ENCODE results near the gene MAD2L2. TPM values are rescaled to one million over a fixed set of nuclear protein-coding genes. Genes with fewer than 3 reads are reported as not detected.
A peak's percentile ranks its signal among the peaks of the same experiment; 100 is the strongest.

The MAD2L2 gene
- total RNA-seq = 25.1 TPM
- long read RNA-seq, transcript MAD2L2-207 (9 exons, 1,118 nt) = major isoform, 43 of 50 reads
- long read RNA-seq, partial matches to known transcripts = 4 of 50 reads
- long read RNA-seq, other reads (novel, unspliced or antisense) = 3 of 50 reads

DNA sequence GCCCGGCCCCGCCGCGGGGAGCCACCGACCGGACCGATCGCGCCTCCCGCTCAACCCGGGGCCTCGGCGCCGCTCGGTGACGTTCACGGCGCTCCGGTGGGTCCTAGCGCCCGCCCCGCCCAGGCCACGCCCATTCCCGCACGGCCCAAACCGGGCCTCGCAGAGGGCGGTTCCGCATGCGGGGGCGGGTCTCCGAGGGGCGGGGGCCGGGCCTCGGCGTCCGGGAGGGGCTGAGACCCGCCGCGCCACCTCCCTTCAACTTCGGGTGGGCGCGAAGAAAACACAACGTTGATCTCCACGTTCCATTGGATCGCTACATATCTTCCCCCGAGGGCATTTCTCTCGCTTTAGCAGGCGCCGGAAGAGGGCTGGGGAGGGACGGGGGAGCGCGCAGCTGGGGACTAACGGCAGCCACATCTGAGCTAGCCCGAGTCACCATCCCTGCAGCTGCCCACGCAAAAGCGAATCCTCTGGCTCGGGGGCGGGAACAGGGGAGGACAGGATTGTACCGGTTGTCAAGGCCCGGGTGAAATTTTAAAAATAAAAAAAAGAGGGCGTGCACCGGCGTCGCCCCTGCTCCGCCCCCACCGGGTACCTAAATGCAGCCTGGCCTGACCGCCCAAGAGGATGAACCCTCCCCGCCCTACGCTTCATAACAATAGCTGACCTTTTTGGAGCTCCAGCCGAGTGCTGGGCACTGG, at the start of gene MAD2L2:
MAD2L2 (minus strand) TSS at position 78 of the 701 bp plus-strand sequence. CDS start 547 bp downstream, outside the sequence.
- peak; percentile 98 for DNase-seq (ENCODE audit: low spot score)

- no peak for DNase-seq (ENCODE audit: low spot score)
These were observed 49.5 kb upstream of the MAD2L2 start for GRCh38 chr1:11730429-11730891.

DNA sequence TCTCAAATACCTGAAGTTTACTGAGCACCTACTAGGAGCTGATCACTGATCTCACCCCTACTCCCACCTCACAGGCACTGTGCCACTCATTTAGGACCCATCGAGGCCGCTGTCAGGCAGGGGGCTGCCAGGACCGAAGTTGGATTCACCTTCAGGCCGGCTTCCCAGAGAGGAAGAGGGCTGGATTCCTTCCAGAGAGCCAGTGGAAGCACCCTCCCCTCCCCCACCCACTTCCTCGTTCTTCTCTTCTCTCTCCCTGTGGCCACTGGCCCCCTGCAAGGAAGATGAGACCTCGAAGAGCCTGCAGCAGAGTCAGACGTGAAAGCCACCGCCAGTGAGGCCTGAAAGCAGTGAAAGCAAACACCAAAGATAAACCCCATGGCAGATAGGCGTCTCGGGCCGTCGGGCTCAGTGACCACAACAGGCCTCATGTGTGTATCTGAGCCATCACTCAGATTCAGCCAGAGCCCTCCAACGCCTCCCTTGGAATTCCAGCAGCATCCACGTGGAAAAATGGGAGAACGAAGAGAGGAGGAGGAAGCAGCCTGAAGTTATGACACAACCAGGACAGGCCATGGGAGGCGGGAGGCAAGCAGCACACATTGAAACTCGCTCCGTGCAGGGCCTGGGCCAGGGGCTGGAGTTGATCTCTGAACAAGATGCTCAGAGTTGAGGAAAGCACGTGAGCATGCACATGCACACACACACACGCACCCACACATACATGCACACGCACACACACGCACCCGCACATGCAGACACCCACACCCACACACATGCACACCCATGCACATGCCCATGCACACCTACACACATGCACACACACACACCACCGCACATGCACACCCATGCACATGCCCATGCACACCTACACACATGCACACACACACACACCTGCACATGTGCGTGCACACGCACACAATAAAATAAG, 48.8 kb upstream of the MAD2L2 start:
- DNase-seq (ENCODE audit: low spot score) = no peak

DNA sequence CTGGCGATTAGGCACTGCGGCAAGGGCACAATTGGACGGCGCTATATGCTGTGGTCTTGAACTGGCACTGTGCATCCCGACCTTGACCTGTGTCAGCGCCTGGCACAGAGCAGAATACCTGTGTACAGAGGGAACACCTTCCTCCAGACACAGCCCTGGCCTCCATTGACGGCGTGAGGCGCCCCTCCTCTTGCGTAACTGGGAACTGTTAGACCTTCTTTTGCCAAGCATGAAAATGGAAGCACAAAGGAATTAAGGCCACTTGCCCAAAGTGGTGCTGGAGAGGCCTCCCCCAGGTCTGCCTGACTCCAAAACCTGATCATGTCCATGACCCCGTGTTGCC, 48.2 kb upstream of the MAD2L2 start:
- DNase-seq (ENCODE audit: low spot score) = no peak

- no peak for DNase-seq (ENCODE audit: low spot score)
These were observed 47.3 kb upstream of the MAD2L2 start for GRCh38 chr1:11728126-11728806.

DNA sequence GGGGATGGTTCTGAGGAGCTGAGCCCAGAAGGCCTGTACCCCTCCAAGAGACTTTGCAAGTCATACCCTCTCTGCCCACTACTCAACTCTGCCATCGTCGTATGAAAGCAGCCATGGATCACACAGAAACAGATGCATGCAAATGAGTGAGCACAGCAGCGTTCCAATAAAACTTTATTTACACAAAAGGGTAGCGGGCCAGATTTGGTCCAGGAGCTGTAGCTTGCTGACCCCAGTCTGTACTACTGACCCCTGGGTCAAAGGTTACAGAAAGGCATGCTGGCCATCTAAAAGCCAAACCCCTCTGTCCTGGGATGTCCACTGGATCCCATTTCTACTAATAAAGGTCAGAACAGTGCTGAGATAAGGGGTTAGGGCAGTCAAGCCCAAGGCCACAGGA, 46.2 kb upstream of the MAD2L2 start:
- no peak for DNase-seq (ENCODE audit: low spot score)

DNA sequence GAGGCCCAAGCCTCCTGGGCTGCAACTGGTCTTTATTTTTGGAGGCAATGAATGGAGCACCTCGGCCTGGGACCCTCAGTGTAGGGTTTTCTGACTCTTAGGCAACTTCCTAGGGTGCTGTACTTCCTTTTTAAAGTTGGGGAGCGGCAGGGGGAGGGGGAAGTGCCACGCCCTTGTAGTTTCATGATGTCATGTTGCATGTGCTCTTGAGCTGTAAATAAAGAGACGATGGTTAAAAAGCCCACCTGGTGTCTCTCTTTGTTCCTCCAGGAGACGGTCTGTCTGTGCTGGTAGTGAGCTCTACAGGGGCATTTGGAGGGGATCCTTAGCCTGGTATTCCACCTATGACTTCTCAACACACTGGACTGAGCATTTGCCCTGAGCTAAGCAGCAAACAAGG, 44.7 kb upstream of the MAD2L2 start:
- DNase-seq (ENCODE audit: low spot score) = no peak

DNA sequence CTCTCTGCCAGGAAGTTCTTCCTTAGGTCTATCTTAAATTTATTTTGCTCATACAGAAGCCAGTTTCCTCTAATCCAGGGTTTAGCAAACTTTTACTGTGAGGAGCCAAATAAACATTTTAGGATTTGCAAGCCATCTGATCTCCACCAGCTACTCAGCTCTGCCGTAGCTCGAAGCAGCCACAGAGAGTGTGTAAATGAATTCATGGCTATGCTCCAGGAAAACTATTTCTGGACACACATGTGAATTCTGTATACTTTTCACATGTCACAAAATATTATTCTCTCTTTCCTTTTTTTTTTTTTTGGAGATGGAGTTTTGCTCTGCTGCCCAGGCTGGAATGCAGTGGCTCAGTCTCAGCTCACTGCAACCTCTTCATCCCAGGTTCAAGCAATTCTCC, 41.6 kb upstream of the MAD2L2 start:
- DNase-seq (ENCODE audit: low spot score) = no peak

- no peak for DNase-seq (ENCODE audit: low spot score)
These were observed 40.4 kb upstream of the MAD2L2 start for GRCh38 chr1:11721311-11721710.

DNA sequence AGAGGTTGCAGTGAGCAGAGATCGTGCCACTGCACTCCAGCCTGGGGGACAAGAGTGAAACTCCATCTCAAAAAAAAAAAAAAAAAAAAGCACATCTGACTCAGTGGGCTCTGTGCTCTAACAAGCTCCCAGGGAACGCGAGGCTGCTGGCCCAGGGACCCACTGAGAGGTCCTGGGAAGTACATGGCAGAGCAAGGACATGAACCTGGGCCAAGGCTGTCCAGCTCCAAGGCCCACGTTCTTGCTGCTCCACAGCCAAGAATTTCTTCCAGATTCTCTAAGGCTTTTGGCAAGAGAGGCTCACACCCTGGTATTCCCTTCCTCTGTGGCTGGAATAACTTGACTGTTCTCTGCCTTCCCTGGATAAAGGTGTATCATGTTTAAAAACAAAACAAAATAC, 39.6 kb upstream of the MAD2L2 start:
- no peak for DNase-seq (ENCODE audit: low spot score)

- no peak for DNase-seq (ENCODE audit: low spot score)
These were observed 39.1 kb upstream of the MAD2L2 start for GRCh38 chr1:11720033-11720376.

GRCh38 chr1:11719313-11720032, 38.5 kb upstream of the MAD2L2 start:
- no peak for DNase-seq (ENCODE audit: low spot score)

DNA sequence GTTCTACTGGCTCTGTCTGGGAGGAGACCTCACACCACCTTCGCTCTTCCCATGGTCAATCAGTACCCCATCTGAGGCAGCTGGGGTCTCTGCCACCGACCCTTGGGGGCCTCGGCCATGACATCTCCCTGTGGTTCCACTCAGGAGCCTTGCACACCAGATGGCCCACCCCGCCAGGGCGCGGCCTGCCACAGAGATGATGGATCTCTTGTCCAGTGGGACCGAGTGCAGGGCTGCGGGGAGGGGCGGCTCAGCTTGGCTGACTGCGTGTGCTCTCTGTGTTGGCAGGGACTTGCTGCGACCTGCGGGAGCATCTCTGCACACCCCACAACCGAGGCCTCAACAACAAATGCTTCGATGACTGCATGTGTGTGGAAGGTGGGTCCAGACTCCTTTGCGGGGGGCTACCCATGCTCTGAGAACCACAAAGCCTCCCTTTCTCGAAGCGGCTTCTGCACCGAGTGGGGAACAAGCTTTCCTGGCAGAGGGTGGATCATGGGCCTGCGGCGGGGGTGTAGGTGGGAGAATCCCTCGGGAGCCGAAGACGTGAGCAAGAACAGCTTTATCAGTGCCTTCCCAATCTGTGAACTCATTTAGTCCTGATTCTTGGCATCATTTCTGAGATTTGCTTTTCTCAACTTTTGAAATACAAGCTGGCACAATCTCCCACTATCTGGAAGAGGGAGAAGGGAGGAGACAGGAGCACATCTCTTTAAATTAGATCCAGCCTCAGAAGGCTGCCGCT, 34.1 kb upstream of the MAD2L2 start:
- DNase-seq (ENCODE audit: low spot score) = no peak

DNA sequence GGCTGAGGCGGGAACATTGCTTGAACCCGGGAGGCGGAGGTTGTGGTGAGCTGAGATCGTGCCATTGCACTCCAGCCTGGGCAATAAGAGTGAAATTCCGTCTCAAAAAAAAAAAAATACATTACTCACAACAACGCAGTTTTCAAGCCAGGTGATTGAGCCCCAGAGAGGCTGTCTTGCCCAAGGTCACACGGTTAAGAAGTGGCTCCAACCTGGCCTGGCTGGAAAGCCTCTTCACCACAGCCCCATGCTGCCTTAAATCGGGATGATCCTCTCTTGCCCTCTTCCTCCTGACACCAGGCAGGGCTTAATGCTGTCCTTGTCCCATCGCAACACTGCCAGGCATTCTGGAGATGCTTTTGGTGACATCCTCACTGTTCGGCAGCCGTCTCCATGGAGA, 32.1 kb upstream of the MAD2L2 start:
- no peak for DNase-seq (ENCODE audit: low spot score)

DNA sequence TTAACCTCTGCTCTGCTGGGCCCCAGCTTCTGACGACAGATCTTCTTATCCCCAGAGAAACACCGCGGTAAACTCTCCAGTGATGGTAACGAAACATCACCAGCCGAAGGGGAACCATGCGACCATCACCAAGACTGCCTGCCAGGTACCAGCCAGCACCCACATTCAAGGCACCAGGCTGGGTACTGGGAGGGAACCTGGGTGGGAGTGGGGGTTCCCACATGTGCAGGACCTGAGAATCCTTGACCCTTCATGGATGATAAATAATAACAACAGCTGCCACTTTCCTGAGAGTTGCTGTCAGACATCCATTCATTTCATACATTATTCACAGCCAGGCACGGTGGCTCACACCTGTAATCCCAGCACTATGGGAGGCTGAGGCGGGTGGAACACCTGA, 31.3 kb upstream of the MAD2L2 start:
- no peak for DNase-seq (ENCODE audit: low spot score)

GRCh38 chr1:11711490-11711889, 30.5 kb upstream of the MAD2L2 start:
- no peak for DNase-seq (ENCODE audit: low spot score)

DNA sequence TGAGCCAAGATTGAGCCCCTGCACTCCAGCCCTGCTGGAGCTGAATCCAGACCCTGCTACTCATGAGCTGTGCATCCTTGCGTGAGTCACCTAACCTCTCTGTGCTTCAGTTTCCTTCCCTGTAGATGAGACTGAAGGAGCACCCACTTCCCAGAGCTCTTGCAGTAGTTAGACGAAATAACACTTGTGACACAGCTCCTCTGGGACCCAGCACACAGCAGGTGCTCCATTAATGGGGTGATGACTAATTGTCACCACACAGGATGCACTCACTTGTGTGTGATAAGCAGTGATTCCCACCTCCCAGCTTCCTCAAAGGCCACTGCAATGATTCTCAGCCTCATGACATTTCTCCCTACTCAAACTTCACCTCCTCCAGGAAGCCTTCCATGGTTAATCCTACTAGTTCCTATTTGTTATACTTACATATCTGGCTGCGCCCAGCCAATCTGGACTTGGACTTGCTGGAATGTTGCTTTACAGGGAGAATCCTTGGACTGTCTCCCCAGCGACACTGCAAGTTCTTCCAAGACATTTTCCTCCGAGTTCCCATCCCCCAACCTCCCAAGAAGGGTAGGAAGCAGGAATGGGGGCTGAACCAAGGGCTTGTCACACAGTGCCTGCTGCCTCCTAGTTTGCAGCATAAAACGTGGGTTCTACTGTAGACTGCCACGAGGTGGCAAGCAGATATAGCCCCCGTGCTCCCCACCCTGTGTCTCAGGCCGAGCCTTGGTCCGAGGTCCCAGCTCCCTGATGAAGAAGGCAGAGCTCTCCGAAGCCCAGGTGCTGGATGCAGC, 27.8 kb upstream of the MAD2L2 start:
- no peak for DNase-seq (ENCODE audit: low spot score)

GRCh38 chr1:11707621-11708276, 26.8 kb upstream of the MAD2L2 start:
- no peak for DNase-seq (ENCODE audit: low spot score)

GRCh38 chr1:11706292-11706691, 25.3 kb upstream of the MAD2L2 start:
- no peak for DNase-seq (ENCODE audit: low spot score)
